ENCODE data around the gene USF1. TPM values are rescaled to one million over a fixed set of nuclear protein-coding genes. Genes with fewer than 3 reads are reported as not detected.

USF1 gene
- total RNA-seq, 1 experiment from 2014 or later, result 59.2 TPM

GRCh38 chr1:161052899-161053298, 7.1 kb upstream of the USF1 start:
- Histone ChIP-seq H4K20me1 (ENCODE audit: control insufficient read depth, insufficient read depth, insufficient read length) (no peaks in the 10 kb centered on the region), H2BK20ac (ENCODE audit: low read depth, low read length, poor library complexity, severe bottlenecking) (no peak overlapping the region), H3K79me2 (ENCODE audit: insufficient read depth, low read length) (no peaks in the 10 kb centered on the region), H2AFZ (ENCODE audit: low read length) (no peak overlapping the region), H3K27ac (ENCODE audit: insufficient read length, low read depth, low read length) (no peak overlapping the region), H3K4me2 (ENCODE audit: insufficient read depth, insufficient read length, low read length) (no peak overlapping the region), H4K5ac (ENCODE audit: insufficient read length, low read depth, low read length) (no peak overlapping the region), H3K27me3 (ENCODE audit: insufficient read depth, low read length) (no peaks in the 10 kb centered on the region; the same call in none of the 2 replicates), H3K14ac (ENCODE audit: insufficient read depth, low read length) (no peak overlapping the region), H2BK5ac (ENCODE audit: insufficient read length, low read length) (no peak overlapping the region), H3K4ac (ENCODE audit: low read depth, low read length) (no peak overlapping the region), H2AK5ac (ENCODE audit: insufficient read length, low read length) (no peak overlapping the region), H4K91ac (ENCODE audit: insufficient read length, low read depth, low read length) (no peak overlapping the region), H2BK12ac (ENCODE audit: insufficient read length, low read depth, low read length) (no peak overlapping the region), H2BK120ac (ENCODE audit: low read depth, low read length, poor library complexity, severe bottlenecking) (no peak overlapping the region), H3K56ac (ENCODE audit: insufficient read length, low read depth, low read length) (no peak overlapping the region), H3K18ac (ENCODE audit: insufficient read length, low read depth, low read length) (no peak overlapping the region), H2BK15ac (ENCODE audit: low read depth, low read length) (no peak overlapping the region), H3K9me3 (ENCODE audit: control insufficient read depth, low read depth, low read length) (no peaks in the 10 kb centered on the region), H3T11ph (ENCODE audit: low read length) (no peak overlapping the region), H3K79me1 (ENCODE audit: insufficient read depth, low read depth, low read length, poor library complexity, severe bottlenecking) (no peaks in the 10 kb centered on the region), H3K23ac (ENCODE audit: insufficient read length, low read depth, low read length) (no peak overlapping the region), H4K8ac (replicated peaks; ENCODE audit: insufficient read length, low read depth, low read length) (no peak overlapping the region), H3K23me2 (ENCODE audit: insufficient read length, low read depth, low read length, poor library complexity, severe bottlenecking) (no peaks in the 10 kb centered on the region), H3K4me1 (ENCODE audit: insufficient read depth, low read length) (no peaks in the 10 kb centered on the region), H3K9ac (ENCODE audit: extremely low read depth, insufficient read length, low read length) (no peak overlapping the region)
- no peak for DNase-seq
- Mint-ChIP-seq H3K4me3 (no peak overlapping the region), H3K4me1 (no peaks in the 10 kb centered on the region), H3K27ac (no peak overlapping the region), H3K9me3 (peaks cover 4 to 5% of the 10 kb centered on the region in 2 experiments; a peak in 3 of 5 replicates), H3K27me3 (ENCODE audit: low read depth) (peaks cover 29% of the 10 kb centered on the region), H3K36me3 (ENCODE audit: insufficient read depth in 1 of 3, low read depth in 3 of 3) (peaks cover 0 to 6% (median under 1%) of the 10 kb centered on the region in 3 experiments; a peak in 5 of 7 replicates)
- no peak for TF ChIP-seq CTCF (conservative IDR thresholded peaks at IDR 0.05)
- WGBS (ENCODE audit: extremely low coverage, insufficient read length, low lambda C conversion rate), result no CpG with 5 or more reads among the region's 3 CpGs
